H4 (cell line): ENCODE measurements around the gene TARM1. TPM values are rescaled to one million over a fixed set of nuclear protein-coding genes. Genes with fewer than 3 reads are reported as not detected.
"Not testable (repeated sequence)": the region's sequence is repeated elsewhere in the genome, so short reads cannot be mapped to it uniquely, and the experiment has no call there.

Experiments used
- DNase-seq: peaks from one replicate; pipeline ENCODE4 v3.0.0-alpha.2; 2015; ENCODE audit warnings: low spot score
- total RNA-seq: library from RNA; depleted of rRNA; stranded (reverse); fragments of >200 nt; shearing (Covaris generic); gene quantifications from 2 replicates; pipeline ENCODE4 v1.2.3, GENCODE V29; 2014

TARM1 gene
- total RNA-seq, 1 experiment from 2014 or later: not detected

GRCh38 chr19:54099903-54100255 lies 18.7 kb upstream of the TARM1 start:
- DNase-seq: not testable (repeated sequence)

- DNase-seq: no peak
Observed at GRCh38 chr19:54099190-54099902, 18.2 kb upstream of the TARM1 start.

- no peak for DNase-seq
Observed at GRCh38 chr19:54096617-54097106, 15.5 kb upstream of the TARM1 start.

- DNase-seq: not testable (repeated sequence)
Observed at GRCh38 chr19:54095859-54096616, 14.9 kb upstream of the TARM1 start.

GRCh38 chr19:54095136-54095858 lies 14.1 kb upstream of the TARM1 start:
- DNase-seq: no peak

- no peak for DNase-seq
Observed at GRCh38 chr19:54094426-54095000, 13.3 kb upstream of the TARM1 start.

- no peak for DNase-seq
Observed at GRCh38 chr19:54084410-54084809, 3.2 kb upstream of the TARM1 start.

- DNase-seq: no peak
Observed at GRCh38 chr19:54077334-54077733, 3.8 kb downstream of the TARM1 start.

- no peak for DNase-seq
Observed at GRCh38 chr19:54074851-54075250, 6.3 kb downstream of the TARM1 start.

GRCh38 chr19:54073829-54074228 lies 7.3 kb downstream of the TARM1 start:
- no peak for DNase-seq

- DNase-seq: no peak
Observed at GRCh38 chr19:54069470-54069869, 11.7 kb downstream of the TARM1 start.

- no peak for DNase-seq
Observed at GRCh38 chr19:54063350-54064116, 17.6 kb downstream of the TARM1 start, which contains the start of gene VSTM1. VSTM1 (minus strand) TSS chr19:54063897; CDS start chr19:54063777, 120 bp downstream.

- no peak for DNase-seq
Observed at GRCh38 chr19:54062643-54063042, 18.5 kb downstream of the TARM1 start.

- DNase-seq: no peak
Observed at GRCh38 chr19:54047616-54048015, 33.5 kb downstream of the TARM1 start.

- no peak for DNase-seq
Observed at GRCh38 chr19:54045771-54046170, 35.4 kb downstream of the TARM1 start.

GRCh38 chr19:54042989-54043388 lies 38.2 kb downstream of the TARM1 start:
- no peak for DNase-seq

GRCh38 chr19:54041969-54042606 lies 39.1 kb downstream of the TARM1 start:
- peak; percentile 1 for DNase-seq

GRCh38 chr19:54040003-54040402 lies 41.2 kb downstream of the TARM1 start:
- DNase-seq: peak; percentile 1

GRCh38 chr19:54036542-54036941 lies 44.6 kb downstream of the TARM1 start:
- DNase-seq: peak; percentile 1
